SK-MEL-5 (cell line): ENCODE measurements around the gene PTCD3. TPM values are rescaled to one million over a fixed set of nuclear protein-coding genes. Genes with fewer than 3 reads are reported as not detected.

Experiments used
- DNase-seq: peaks from one replicate; pipeline ENCODE4 v3.0.0-alpha.2; 2016; ENCODE audit warnings: low read depth, low spot score
- in situ Hi-C: cut with HindIII; loops from 2 replicates; pipeline ENCODE4 v1.10.0; 2016; ENCODE audit warnings: low sequenced_read_pairs, high pct_unique_total_duplicates, low pct_unique_long_range_greater_than_20kb
- total RNA-seq: library from RNA; depleted of rRNA; stranded (reverse); fragments of >200 nt; shearing (Covaris generic); gene quantifications from 2 replicates; pipeline ENCODE4 v1.2.3, GENCODE V29; 2014

PTCD3 gene
- total RNA-seq, 1 experiment from 2014 or later: 238 TPM

DNA sequence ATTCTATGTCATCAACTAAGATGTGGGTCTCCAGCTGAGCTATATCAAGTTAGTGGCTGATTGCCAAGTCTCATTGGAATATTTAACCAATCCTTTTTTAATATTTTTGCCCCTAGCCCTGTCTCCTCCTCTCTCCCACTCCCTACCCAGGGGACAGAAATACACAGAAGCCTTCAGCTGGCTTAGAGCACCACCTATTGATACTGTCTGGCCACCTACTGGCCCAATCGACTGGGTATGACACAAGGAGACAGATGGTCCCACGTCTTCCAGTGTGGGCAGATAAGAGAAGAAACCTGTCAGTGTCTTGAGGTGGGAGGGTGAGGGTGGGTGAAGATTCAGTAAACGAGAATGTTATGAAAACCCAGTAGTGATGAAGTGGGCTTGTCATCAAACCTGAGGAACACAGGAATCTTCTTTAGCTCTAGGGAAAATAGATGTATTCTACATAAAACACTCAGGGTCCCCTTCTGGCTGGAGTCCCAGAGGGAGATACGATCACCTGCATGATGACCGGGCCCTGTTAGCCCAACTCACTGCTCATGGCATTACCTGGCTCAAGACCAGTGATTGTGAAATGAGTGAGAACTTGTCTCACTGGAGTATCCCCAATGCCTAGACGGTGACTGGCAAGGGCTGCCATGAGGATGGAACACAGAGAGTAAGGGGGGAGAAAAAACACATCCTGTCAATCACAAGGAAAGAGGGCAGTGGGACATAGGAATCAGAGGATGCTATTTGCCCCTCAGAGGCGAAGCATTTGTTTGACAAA, 27.1 kb upstream of the PTCD3 start:
- in situ Hi-C loops: no loop called here
- DNase-seq: peak; percentile 84

DNA sequence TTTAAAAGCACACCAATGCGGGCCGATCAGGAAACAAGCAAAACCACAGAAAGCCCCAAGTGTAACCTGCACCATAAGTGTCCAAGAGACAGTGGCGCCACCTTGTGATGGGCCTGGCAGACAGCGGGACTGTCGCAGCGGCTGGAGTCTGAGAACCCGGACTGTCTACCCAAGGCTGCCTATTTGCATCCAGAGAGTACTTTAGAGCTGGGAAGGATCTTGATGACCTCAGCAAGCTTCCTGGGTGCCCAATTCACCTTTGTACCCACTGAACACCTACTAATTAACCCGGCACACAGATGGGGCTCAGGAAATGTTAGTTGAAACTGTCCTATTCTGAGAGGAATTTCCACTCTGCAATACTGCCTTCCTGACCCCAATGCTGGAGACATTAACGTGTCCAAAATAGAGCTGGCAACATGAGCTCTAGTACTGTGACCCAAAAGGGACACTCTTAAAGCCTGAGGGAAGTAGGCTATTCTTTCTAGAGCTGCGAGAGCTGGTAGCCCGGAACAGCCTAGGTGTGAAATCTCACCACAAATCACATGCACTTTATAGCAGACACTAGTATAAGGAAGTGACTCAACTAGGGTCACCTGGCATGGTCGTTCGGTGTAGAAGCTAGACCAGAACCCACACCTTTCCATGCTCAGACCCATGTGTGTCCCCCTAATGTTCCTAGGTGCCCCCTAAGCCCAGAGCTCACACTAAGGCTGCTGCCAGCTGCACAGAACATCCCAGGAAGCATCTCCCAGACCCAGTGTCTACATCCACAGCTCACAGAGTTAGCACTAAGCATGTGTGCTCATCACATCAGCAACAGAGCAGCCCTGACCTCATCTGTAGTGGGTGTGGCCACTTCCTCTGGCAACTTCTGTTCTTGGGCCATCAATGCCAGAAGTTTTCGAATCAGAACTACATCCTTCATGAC, 25.8 kb upstream of the PTCD3 start:
- in situ Hi-C loops: no loop called here
- peak; percentile 79 for DNase-seq

DNA sequence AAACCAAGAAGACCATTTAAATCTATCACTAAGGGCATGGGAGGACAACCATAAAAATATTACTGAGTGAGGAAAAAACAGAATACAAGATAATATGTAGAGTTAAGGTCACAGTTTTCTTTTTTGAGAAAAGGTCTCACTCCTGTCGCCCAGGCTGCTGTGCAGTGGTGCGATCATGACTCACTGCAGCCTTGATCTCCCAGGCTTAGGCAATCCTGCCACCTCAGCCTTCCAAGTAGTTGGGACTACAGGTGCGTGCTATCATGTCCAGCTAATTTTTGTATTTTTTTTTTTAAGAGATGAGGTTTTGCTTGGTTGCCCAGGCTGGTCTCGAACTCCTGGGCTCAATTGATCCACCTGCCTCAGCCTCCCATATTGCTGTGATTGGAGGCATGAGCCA, 24.3 kb upstream of the PTCD3 start:
- no peak for DNase-seq
- in situ Hi-C loops: no loop called here

DNA sequence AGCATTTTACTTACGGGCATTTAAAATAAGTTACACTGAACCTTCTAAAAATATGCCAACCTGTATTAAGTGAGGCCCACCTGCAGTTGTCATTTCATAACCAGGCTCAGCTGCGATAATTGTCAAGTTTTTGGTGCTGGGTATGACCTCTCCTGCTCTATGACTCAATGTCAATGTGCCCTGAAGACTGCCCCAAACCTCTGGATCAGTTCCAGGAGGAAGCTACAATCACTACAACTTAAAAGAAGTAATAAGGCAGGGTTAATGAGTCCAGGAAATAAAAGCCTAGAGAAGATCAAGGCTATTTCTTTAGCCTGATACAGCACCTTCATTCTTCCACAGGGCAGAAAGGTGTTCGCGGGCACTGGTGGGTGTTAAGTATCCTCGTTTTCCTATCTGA, 23.3 kb upstream of the PTCD3 start:
- DNase-seq: no peak
- in situ Hi-C loops: no loop called here

DNA sequence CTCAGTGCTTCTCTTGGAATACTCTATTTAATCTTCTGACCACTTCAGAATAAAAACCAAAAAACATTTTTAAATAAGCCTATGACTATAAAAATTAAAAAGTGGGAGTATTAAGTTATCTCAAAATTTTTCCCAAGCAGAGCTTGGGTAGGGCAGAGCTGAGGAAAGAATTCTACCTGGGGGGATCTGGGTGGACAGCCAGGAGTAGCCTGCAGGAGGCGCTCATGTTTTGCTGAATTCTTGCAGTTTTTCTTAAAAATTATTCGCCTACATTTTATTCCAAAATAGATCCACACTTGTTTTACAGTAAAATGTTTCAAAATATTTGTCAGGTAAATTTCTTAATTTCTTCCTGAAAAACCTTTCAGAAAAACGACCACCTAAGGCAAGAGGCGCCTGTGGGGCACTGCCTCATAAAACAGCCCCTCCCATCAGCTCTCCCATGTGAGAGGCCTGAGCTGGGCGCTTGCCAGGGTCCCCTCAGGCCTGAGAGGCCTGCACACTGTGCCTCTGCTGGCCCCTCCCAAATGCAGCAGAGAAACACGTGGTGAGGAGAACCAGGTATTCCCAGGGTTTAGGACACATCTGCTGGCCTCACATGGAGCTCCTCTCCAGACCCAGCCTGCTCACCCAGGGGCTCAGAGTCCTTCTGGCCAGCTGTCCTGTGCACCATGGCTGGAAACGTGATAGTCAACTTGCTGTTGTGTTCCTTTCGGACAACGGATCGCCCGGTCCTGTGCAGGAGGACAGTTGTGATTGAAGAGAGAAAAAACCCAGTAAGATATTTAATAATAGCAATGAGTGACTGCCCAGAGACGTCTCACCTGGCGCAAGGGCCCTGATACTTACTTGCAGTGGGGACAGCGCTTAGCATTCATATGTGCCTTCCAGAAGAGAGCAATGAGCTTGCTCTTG, 17.8 kb upstream of the PTCD3 start:
- in situ Hi-C loops: no loop called here
- DNase-seq: no peak

DNA sequence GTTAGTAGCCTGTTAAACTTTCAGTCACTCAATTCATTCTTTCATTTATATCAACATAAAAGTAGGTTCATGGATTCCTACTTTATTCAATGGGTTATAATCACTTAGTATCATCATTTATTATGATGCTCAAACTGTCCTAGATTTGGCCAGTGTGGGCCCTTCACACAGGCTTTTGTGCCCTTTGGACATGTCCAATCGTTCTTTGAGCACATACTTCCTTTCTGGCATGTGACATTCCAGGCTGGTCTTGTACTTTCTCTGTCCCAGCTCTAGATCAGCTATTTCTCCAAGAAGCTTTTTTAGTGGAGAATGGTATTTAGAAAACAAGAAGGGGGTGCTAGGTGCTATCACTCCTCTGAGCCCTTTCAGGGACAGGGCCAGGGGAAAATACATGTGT, 11.8 kb upstream of the PTCD3 start:
- DNase-seq: no peak
- in situ Hi-C loops: no loop called here

DNA sequence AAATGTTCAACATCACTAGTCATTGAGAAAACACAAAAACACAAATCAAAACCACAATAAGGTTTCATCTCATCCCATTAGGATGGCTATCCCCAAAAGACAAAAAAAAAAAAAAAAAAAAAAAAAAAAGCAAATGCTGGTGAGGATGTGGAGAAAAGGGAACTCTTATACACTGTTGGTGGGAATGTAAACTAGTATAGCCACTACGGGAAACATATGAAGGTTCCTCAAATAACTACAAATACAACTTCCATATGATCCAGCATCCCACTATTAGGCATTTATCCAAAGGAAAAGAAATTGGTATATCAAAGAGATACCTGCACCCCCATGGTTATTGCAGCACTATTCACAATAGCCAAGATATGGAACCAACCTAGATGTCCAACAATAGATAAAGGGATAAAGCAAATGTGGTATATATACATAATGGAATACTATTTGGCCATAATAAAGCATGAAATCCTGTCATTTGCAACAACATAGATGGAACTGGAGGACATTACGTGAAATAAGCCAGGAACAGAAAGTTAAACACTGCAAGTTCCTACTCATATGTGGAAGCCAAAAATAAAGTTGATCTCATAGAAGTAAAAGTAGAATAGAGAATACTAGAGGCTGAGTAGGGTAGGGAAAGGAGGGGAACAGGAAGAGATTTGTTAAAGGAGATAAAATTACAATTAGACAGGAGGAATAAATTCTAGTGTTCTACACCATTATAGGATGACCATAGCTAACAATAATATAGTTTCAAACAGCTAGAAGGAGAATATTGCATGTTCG, 8.7 kb upstream of the PTCD3 start:
- in situ Hi-C loops: no loop called here
- no peak for DNase-seq

DNA sequence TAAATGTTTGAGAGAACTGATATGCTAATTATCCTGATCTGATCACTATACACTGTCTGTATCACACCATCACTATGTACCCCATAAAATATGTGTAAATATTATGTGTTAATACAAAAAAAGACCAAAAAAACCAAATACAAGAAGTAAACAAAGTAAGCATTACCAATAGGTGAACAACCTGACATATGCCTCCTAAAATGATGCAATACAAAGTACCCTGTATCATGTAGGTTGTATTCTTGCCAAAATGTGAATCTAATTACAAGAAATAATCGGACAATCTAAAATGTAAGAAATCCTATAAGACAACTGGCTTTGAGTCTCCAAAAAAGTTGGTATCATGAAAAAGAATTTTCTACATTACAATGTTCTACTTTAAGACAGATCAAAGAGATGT, 8.1 kb upstream of the PTCD3 start:
- in situ Hi-C loops: no loop called here
- DNase-seq: no peak

DNA sequence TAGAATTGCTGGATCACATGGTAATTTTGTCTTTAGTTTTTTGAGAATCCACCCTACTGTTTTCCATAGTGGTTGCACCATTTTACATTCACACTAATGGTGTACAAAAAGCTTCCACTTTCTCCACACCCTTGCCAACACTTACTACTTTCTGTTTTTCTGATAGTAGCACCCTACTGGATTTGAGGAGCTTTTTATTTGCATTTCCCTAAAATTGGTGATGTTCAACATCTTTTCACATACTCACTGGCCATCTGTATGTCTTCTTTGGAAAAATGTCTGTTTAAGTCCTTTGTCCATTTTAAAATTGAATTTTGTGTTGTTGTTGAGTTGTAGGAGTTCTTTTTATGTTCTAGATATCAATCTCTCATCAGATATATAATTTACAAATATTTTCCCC, 3.9 kb upstream of the PTCD3 start:
- no peak for DNase-seq
- in situ Hi-C loops: no loop called here

DNA sequence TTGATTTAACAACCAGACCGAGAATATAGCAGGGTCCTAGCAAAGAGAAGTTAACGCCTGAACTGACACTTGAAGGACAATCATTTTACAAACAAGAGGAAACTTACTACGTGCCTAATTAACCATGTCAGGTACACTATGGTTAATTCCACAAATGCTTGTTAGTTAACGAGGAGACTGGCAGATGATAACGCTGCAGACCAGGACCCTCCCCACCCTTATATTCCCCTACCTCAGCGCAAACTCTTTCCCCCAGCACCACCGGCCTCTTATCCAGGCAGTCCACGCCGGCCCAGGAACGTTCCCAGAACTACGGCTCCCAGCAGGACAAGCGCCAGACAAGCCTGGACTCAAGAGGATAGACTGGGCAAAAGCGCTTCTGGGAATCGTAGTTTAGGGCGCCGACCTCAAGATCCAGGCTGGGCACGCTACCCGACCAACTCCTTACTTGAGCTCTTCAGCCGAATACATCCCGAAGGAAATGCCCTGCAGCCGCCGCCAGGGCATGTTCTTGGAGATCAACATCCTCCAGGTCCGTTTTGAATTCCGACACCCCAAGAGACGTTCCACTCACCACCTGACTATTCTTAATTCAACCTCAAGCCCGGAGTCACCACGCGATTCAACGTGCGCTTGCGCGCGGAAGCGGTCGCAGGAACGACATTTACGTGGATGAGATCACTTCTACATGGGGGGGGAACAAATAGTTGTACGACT, 625 bp upstream of the PTCD3 start, which contains the start of gene POLR1A:
Gene POLR1A, minus strand, starts transcription at position 635 of the 717 bp plus-strand sequence. Its CDS starts 110 bp downstream, at position 525.
- in situ Hi-C loops: no loop called here
- peak; percentile 97 for DNase-seq

DNA sequence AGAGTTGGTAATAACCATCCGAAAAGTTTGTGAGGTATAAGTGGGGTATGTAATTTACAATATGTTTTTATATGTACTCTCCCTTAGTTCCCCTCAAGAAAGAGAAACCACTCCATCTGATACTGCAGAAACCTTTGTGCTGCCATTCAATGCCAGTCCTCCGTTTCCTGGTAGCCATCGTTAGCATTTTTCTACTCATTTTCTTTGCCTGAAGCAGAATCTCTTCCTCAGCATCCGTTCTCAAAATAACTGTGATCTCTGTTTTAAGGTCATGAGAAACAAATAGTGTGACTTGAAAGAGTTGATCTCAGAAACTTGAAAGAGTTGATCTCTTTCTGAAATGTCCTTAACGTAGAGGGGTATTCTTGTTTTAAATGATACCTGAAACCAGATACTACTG, 996 bp downstream of the PTCD3 start:
- in situ Hi-C loops: no loop called here
- peak; percentile 27 for DNase-seq

DNA sequence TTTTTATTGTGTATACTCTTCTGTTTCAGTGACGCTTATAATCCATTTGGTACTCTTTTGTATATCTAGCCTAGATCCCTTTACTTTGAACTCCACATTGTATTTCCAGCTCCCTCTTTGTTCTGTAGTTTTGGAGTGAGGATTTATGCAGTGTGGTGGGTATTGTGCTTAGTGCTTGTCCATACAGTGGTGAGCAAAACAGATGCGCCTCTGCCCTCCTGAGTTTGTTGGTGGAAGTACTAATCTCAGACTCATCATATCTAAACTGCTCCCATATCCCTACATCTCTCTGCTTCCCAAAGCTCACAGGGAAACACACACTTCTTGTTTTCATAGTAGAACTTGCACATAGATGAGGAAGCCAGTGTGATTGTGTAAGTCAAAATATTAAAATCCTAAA, 12.1 kb downstream of the PTCD3 start:
- in situ Hi-C loops: no loop called here
- DNase-seq: no peak

DNA sequence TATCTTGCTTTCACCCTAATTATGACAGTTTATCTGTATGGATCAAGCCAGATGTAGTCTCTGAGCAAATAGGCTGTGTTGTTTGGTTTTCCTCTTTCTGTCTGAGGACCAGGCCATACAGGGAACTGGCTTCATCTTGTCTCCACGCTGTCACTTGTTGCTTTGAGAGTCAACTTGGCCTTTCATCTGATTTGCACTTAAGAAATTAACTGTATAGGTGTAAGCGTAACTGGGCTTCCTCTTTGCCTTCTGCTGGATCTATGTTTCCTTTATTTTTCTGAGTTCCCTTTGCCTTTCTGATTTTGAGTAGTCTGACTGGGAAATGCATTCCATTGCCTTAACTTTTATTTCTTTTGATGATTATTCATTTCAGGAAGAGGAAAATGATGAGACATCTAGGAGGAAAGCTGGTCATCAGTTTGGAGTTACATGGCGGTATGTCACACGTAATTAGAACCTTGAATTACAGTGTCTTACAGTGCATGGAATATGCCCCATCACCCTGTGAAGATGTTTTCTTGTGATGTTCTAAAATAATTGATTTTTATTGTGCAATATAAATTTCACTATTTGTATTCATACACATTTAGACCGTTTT, 17.4 kb downstream of the PTCD3 start:
- DNase-seq: no peak
- in situ Hi-C loops: no loop called here

DNA sequence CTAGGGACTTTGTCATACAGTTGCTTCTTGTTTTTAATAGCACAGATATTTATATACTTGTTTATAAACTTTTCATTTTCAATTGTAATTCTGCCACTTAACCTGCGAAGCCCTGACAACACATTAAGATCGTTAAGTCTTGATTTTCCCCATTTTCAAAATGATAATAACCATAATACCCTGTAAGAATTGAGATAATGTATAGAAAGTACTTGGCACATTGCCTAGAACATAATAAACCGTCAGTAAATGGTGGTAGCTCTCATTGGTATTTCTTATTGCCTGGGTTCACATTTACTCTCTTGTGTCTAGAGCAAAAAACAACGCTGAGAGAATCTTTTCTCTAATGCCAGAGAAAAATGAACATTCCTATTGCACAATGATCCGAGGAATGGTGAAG, 18.6 kb downstream of the PTCD3 start:
- no peak for DNase-seq
- in situ Hi-C loops: no loop called here

DNA sequence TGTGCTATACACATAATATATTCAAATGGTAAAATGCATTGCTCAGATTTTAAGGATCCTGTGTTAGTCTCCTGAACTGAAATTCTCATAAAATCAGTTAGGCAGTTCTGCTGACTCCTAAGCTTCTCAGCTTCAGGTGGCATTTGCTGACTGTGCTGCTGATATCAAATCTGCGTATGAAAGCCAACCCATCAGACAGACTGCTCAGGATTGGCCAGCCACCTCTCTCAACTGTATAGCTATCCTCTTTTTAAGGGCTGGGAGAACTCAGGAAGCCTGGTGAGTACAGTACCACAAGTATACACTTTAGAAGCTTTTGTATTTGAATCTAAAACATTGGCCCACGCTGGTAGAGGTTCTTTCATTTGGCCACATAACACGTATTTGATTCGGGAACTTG, 28.7 kb downstream of the PTCD3 start:
- DNase-seq: no peak
- in situ Hi-C loops: no loop called here

DNA sequence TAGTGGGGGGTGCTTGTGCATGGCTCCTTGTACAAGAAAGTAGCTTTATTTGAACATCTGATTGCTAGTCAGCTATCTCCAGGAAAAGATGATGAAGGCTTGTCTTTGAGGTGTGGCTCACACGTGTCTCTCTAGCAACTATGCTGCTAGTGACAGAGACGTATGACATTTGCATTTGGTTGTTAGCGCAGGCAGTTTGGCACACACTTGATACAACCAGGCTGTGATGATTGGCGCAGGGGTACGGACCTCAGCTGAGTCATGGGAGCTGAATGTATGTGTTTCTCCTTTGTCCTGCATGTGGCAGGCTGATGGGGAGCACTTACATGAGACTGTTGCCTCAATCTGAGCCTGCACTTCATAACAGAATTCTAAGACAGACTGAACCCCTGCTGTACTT, 29.6 kb downstream of the PTCD3 start:
- no peak for DNase-seq
- in situ Hi-C loops: no loop called here
